OCI-LY1 (cell line): ENCODE results near the gene ARHGAP28.

ENCODE experiments used
- H2AFZ ChIP-seq: fragments of 200-600 bp; sonication (generic), shearing (Covaris generic); 2 replicates; pipeline ENCODE4 v1.6.0; 2014; ENCODE audit warnings: antibody characterized with exemption, mild to moderate bottlenecking, low read length
- H3F3A ChIP-seq: fragments of 200-600 bp; sonication (generic), shearing (Covaris generic); 2 replicates; pipeline ENCODE4 v1.6.0; 2014; ENCODE audit warnings: mild to moderate bottlenecking, antibody characterized with exemption, low read length, moderate library complexity; ENCODE audit not compliant: insufficient read depth
- H3K27ac ChIP-seq: fragments of 200-600 bp; sonication (generic); 2 replicates; pipeline ENCODE4 v1.5.1; 2014; ENCODE audit warnings: low read length, mixed run types, mild to moderate bottlenecking, low read depth; ENCODE audit not compliant: poor library complexity, severe bottlenecking
- H3K27me3 ChIP-seq: fragments of 200-600 bp; sonication (generic); 2 replicates; pipeline ENCODE4 v1.6.0; 2014; ENCODE audit warnings: antibody characterized with exemption, mild to moderate bottlenecking, low read length, moderate library complexity; ENCODE audit not compliant: insufficient read depth
- H3K36me3 ChIP-seq: fragments of 200-600 bp; sonication (generic); 2 replicates; pipeline ENCODE4 v1.6.1; 2014; ENCODE audit warnings: mild to moderate bottlenecking, antibody characterized with exemption, low read length, moderate library complexity, mixed read lengths; ENCODE audit not compliant: insufficient read depth
- H3K4me1 ChIP-seq: fragments of 200-600 bp; sonication (generic); 2 replicates; pipeline ENCODE4 v1.5.1; 2014; ENCODE audit warnings: mild to moderate bottlenecking, low read length, moderate library complexity; ENCODE audit not compliant: insufficient read depth, severe bottlenecking
- H3K4me2 ChIP-seq: fragments of 200-600 bp; sonication (generic), shearing (Covaris generic); 2 replicates; pipeline ENCODE4 v1.6.1; 2014; ENCODE audit warnings: low read length
- H3K4me3 ChIP-seq: fragments of 200-600 bp; sonication (generic); 2 replicates; pipeline ENCODE4 v1.5.1; 2014; ENCODE audit warnings: low read length, low read depth, mild to moderate bottlenecking, mixed read lengths; ENCODE audit not compliant: poor library complexity, severe bottlenecking
- H3K79me2 ChIP-seq: fragments of 200-600 bp; shearing (Covaris generic); 2 replicates; pipeline ENCODE4 v1.6.1; 2016; ENCODE audit warnings: mixed run types, low read length, mixed read lengths; ENCODE audit not compliant: insufficient read depth
- H3K9ac ChIP-seq: fragments of 200-600 bp; sonication (generic), shearing (Covaris generic); 2 replicates; pipeline ENCODE4 v1.6.1; 2014; ENCODE audit warnings: mild to moderate bottlenecking, low read length, mixed read lengths
- H3K9me2 ChIP-seq: fragments of 200-600 bp; sonication (generic), shearing (Covaris generic); 2 replicates; pipeline ENCODE4 v1.6.1; 2014; ENCODE audit warnings: low read depth, mild to moderate bottlenecking, low read length, mixed read lengths
- H3K9me3 ChIP-seq: fragments of 200-600 bp; shearing (Covaris generic); 2 replicates; pipeline ENCODE4 v1.6.1; 2014; ENCODE audit warnings: low read length, mixed read lengths
- H4K20me1 ChIP-seq: fragments of 200-600 bp; sonication (generic), shearing (Covaris generic); 2 replicates; pipeline ENCODE4 v1.6.0; 2016; ENCODE audit warnings: mild to moderate bottlenecking, low read length; ENCODE audit not compliant: insufficient read depth
- EZH2 ChIP-seq: fragments of 200-600 bp; sonication (generic), shearing (Covaris generic); IDR thresholded peaks from 2 replicates; pipeline ENCODE4 v1.8.0; 2017; ENCODE audit warnings: borderline replicate concordance, mixed run types, mild to moderate bottlenecking, antibody characterized with exemption, low read length, moderate library complexity, mixed read lengths
- TF ChIP-seq, protein P1 (sequence below): fragments of 200-600 bp; sonication (generic), shearing (Covaris generic); IDR thresholded peaks from 2 replicates; pipeline ENCODE4 v1.5.1; 2017; ENCODE audit warnings: mild to moderate bottlenecking, antibody characterized with exemption, low read length, moderate library complexity, mixed read lengths

Gene ARHGAP28

DNA sequence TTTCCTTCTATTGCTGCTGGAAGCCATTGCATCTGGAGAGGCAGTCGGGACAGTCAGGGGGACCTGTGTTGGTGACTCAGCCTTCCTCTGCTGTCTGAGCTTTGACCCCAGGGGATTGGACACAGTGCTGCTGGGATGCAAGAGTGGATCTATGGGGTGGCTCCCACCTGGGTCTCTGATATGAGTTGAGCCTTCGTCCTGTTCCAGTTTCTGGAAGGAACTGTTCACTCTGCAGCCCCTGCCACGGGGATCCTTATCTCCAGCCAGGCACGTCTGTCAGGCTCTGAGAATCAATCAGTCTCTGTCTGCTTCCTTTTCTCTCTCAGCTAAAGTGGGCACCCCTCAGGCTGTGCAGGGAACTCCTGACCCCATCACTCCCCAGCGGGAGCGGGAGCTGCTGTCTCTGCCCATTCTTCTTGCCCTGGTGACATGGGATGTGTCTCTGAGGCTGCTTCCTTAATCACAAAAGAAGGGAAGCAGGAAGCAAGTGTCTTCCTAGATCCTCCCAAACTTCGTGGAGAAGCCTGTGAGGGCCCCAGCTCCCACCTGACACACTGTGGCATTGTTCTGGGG, 51.7 kb downstream of the ARHGAP28 start:
- Histone ChIP-seq H3F3A (no peaks in the 10 kb centered on the region), H3K4me2 (no peak overlapping the region), H3K36me3 (no peaks in the 10 kb centered on the region), H2AFZ (no peak overlapping the region), H3K4me3 (no peak overlapping the region), H3K79me2 (no peaks in the 10 kb centered on the region), H3K9me2 (no peaks in the 10 kb centered on the region), H3K27ac (no peak overlapping the region), H3K9ac (no peak overlapping the region), H3K27me3 (no peaks in the 10 kb centered on the region), H3K4me1 (no peaks in the 10 kb centered on the region), H3K9me3 (no peaks in the 10 kb centered on the region), H4K20me1 (no peaks in the 10 kb centered on the region)
- no peak for TF ChIP-seq EZH2
- TF ChIP-seq, protein P1, sequence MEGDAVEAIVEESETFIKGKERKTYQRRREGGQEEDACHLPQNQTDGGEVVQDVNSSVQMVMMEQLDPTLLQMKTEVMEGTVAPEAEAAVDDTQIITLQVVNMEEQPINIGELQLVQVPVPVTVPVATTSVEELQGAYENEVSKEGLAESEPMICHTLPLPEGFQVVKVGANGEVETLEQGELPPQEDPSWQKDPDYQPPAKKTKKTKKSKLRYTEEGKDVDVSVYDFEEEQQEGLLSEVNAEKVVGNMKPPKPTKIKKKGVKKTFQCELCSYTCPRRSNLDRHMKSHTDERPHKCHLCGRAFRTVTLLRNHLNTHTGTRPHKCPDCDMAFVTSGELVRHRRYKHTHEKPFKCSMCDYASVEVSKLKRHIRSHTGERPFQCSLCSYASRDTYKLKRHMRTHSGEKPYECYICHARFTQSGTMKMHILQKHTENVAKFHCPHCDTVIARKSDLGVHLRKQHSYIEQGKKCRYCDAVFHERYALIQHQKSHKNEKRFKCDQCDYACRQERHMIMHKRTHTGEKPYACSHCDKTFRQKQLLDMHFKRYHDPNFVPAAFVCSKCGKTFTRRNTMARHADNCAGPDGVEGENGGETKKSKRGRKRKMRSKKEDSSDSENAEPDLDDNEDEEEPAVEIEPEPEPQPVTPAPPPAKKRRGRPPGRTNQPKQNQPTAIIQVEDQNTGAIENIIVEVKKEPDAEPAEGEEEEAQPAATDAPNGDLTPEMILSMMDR = no peak

DNA sequence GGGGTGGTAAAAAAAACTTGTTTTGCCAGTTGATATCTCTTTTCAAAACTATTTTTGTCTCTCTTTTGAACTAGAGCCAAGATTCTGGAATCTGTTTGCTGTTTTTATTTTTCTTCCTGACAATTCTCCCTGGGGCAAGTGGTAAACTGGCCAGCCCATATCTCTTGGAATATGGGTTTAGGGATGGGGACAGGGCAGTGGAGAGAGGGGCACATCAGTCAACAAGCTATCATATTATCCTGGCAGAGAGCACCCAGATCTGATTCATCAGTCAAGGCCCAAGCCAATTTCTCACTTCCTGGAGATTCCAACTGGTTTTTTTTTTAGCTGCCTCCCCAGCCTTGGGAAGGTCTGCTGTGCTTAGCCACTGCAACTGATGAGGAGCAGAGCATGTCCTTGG, 52.3 kb downstream of the ARHGAP28 start:
- H3K9me3 ChIP-seq = no peaks in the 10 kb centered on the region

DNA sequence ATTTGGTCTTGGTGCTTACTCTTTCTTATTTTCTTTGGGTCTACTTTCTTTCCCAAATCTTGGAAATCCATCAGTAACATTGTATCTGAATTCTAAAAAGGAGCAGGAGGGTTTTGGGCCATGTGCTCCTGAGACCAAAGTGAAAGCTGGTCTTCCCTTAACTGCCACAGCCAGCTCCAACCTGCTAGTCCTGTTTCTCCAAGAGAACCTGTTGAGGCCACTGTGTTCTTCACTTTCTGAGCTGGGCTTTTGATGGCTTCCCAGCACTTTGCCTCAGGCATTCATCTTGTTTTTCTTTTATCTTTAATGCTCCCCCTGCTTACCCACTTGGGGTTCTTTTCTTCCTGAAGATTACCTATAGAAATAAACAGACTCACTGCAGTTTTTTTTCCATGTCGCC, 53.3 kb downstream of the ARHGAP28 start:
- Histone ChIP-seq H3K4me2 (no peak overlapping the region), H3F3A (no peaks in the 10 kb centered on the region), H3K36me3 (no peaks in the 10 kb centered on the region), H3K27me3 (no peaks in the 10 kb centered on the region), H3K9ac (no peak overlapping the region), H3K9me2 (no peaks in the 10 kb centered on the region), H3K27ac (no peak overlapping the region), H4K20me1 (no peaks in the 10 kb centered on the region), H2AFZ (no peak overlapping the region), H3K4me1 (no peaks in the 10 kb centered on the region), H3K9me3 (no peaks in the 10 kb centered on the region), H3K4me3 (no peak overlapping the region), H3K79me2 (no peaks in the 10 kb centered on the region)
- TF ChIP-seq, protein P1 = no peak
- no peak for TF ChIP-seq EZH2

More for the DNA sequence above, 52.3 kb downstream of the ARHGAP28 start:
- no peaks in the 10 kb centered on the region for H3K4me1 ChIP-seq
- H3K27ac ChIP-seq = no peak overlapping the region
- no peak overlapping the region for H2AFZ ChIP-seq
- no peaks in the 10 kb centered on the region for H3K36me3 ChIP-seq
- H3K79me2 ChIP-seq = no peaks in the 10 kb centered on the region
- no peak overlapping the region for H3K9ac ChIP-seq
- TF ChIP-seq, protein P1 = no peak
- no peak for TF ChIP-seq EZH2
- no peaks in the 10 kb centered on the region for H3F3A ChIP-seq
- H4K20me1 ChIP-seq = no peaks in the 10 kb centered on the region
- H3K9me2 ChIP-seq = no peaks in the 10 kb centered on the region
- H3K4me3 ChIP-seq = no peak overlapping the region
- no peak overlapping the region for H3K4me2 ChIP-seq
- no peaks in the 10 kb centered on the region for H3K27me3 ChIP-seq
